ENCODE measurements around the gene NAALADL2.

DNA sequence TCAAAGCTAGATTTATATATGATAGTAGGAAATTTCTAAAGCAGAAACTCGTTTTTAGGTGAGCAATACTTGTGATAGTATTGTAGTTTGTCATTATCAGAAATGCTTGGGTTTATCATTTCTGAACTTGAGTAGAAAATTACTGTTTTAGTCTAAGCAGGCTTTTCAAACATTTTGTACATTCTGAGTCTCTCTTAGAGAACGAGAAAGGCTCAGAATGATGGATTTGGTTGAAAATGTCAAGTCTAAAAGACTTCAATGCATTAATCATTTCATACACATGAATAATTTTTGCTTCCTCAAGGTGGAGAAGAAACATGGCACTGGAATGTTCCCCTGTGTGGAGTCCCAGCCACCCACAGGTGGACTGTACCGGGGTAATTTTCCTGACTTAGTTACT is 387.1 kb downstream of the NAALADL2 start:
- TF ChIP-seq CTCF (conservative IDR thresholded peaks at IDR 0.05; ENCODE audit: low read depth, low read length) (no peak), EZH2 (IDR thresholded peaks at IDR 0.05; ENCODE audit: low read length, unreplicated experiment) (no peak), EZH2phosphoT487 (IDR thresholded peaks at IDR 0.05; ENCODE audit: borderline replicate concordance, low read length) (no peak)
